Lower leg skin (tissue), 3 donors: ENCODE data around the gene TENT4B.

Experiments
- CTCF ChIP-seq, 3 donors: fragments of 450-650 bp; IDR thresholded peaks; one replicate each; pipeline ENCODE4 v1.5.1; 2016; ENCODE audit warnings: antibody characterized with exemption in 3 of 3, mild to moderate bottlenecking in 3 of 3, moderate library complexity in 2 of 3
- POLR2A ChIP-seq, 2 donors: fragments of 450-650 bp; IDR thresholded peaks; one replicate each; pipeline ENCODE4 v1.6.1; 2016 to 2017; ENCODE audit warnings: antibody characterized with exemption in 2 of 2, mild to moderate bottlenecking in 1 of 2, moderate library complexity in 1 of 2

DNA sequence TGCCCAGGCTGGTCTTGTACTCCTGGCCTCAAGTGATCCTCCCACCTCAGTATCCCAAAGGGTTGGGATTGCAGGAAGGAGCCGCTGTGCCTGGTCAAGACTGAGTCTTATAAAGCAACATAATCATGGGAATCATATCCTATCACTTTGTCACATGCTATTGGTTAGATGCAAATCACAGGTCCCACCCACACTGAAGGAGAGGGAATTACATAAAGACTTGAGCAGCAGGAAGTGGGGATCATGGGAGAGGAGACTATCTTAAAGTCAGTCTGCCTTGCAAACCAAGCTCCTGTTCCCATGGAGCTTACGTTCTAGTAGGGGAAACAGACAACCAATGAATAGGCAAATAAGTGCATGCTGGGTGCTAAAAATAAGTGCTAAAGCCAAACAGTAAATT, 28.3 kb upstream of the TENT4B start:
- TF ChIP-seq CTCF (IDR thresholded peaks at IDR 0.05) (no peak), POLR2A (IDR thresholded peaks at IDR 0.05) (no peak)
